Measurements from ENCODE around the gene SRGAP1.
"Not testable (repeated sequence)": the region's sequence is repeated elsewhere in the genome, so short reads cannot be mapped to it uniquely, and the experiment has no call there.

SRGAP1 gene

DNA sequence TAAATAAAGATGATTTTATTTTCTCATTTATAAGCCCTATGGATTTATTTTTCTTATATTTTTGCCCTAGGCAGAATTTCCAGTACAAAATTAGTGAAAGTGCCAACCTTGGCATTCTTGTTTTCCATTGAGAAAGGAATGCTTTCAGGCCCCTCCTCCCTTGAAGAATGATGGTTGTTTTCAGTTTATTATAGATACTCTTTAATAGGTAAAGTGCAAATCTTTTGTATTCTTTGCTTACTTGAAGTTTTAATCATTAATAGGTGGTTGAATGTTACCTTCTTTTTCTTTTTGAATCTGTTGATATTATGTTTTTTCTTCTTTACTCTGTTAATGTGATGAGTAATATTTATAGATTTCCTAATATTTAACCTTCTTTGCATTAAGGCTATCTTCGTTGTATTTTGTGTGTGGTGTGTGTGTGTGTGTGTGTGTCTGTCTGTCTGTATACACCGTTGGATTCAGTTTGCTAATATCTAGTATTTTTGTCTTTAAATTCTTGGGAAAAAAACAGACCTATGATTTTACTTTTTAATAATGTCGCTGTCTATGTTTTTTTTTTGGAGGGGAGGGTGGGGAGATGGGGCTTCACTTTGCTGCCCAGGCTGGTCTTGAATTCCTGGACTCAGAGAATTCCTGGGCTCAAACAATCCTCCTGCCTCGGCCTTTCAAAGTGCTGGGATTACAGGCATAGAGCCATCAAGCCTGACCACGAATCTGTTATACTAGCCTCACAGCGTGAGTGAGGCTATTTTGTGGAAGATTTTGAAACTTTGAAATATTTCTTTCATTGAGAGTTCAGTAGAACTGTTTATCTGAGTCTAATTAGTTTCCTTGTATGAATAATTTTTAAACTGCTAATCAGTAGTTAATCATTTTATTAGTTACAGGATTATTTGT is 13.5 kb downstream of the SRGAP1 start:
- DNase-seq (ENCODE audit: insufficient read length) (no peak), FAIRE-seq (no peak)
- TF ChIP-seq POLR2AphosphoS5 (IDR thresholded peaks at IDR 0.05; ENCODE audit: low read depth, low read length): no peak
- TF ChIP-seq TAF1 (IDR thresholded peaks at IDR 0.05; ENCODE audit: borderline replicate concordance, low read depth, low read length): no peak
- TF ChIP-seq POLR2A (IDR thresholded peaks at IDR 0.05; ENCODE audit: low read depth, low read length): no peak

- FAIRE-seq; DNase-seq (ENCODE audit: insufficient read length): not testable (repeated sequence)
Observed at GRCh38 chr12:63859880-63860279, 15.4 kb downstream of the SRGAP1 start.

- DNase-seq (ENCODE audit: insufficient read length): no peak
- FAIRE-seq: no peak
- no peak for TF ChIP-seq POLR2AphosphoS5 (IDR thresholded peaks at IDR 0.05; ENCODE audit: low read depth, low read length)
- TF ChIP-seq POLR2A (IDR thresholded peaks at IDR 0.05; ENCODE audit: low read depth, low read length): no peak
- TF ChIP-seq TAF1 (IDR thresholded peaks at IDR 0.05; ENCODE audit: borderline replicate concordance, low read depth, low read length): no peak
Observed at GRCh38 chr12:63862187-63862968, 17.9 kb downstream of the SRGAP1 start.

GRCh38 chr12:63862969-63863230 is 18.4 kb downstream of the SRGAP1 start:
- TF ChIP-seq TAF1 (IDR thresholded peaks at IDR 0.05; ENCODE audit: borderline replicate concordance, low read depth, low read length) (no peak), POLR2AphosphoS5 (IDR thresholded peaks at IDR 0.05; ENCODE audit: low read depth, low read length) (no peak), POLR2A (IDR thresholded peaks at IDR 0.05; ENCODE audit: low read depth, low read length) (no peak)
- DNase-seq (ENCODE audit: insufficient read length) (no peak), FAIRE-seq (no peak)

- DNase-seq (ENCODE audit: insufficient read length): no peak
- no peak for TF ChIP-seq POLR2AphosphoS5 (IDR thresholded peaks at IDR 0.05; ENCODE audit: low read depth, low read length)
- TF ChIP-seq POLR2A (IDR thresholded peaks at IDR 0.05; ENCODE audit: low read depth, low read length): no peak
- TF ChIP-seq TAF1 (IDR thresholded peaks at IDR 0.05; ENCODE audit: borderline replicate concordance, low read depth, low read length): no peak
- no peak for FAIRE-seq
Observed at GRCh38 chr12:63863658-63864453, 19.4 kb downstream of the SRGAP1 start.

DNA sequence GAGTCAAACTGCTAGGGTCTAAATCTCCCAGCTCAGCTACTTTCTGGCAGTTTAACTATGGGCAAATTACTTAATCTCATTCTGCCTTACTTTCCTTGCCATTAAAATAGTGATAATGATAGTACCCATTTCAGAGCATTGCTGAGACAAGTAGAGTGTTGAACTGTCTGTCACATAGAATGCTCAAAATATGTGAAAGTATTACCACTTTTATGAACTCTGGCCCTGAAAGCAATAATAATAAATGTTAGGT is 19.9 kb downstream of the SRGAP1 start:
- no peak for DNase-seq (ENCODE audit: insufficient read length)
- no peak for FAIRE-seq
- TF ChIP-seq POLR2A (IDR thresholded peaks at IDR 0.05; ENCODE audit: low read depth, low read length): no peak
- no peak for TF ChIP-seq POLR2AphosphoS5 (IDR thresholded peaks at IDR 0.05; ENCODE audit: low read depth, low read length)
- TF ChIP-seq TAF1 (IDR thresholded peaks at IDR 0.05; ENCODE audit: borderline replicate concordance, low read depth, low read length): no peak

DNA sequence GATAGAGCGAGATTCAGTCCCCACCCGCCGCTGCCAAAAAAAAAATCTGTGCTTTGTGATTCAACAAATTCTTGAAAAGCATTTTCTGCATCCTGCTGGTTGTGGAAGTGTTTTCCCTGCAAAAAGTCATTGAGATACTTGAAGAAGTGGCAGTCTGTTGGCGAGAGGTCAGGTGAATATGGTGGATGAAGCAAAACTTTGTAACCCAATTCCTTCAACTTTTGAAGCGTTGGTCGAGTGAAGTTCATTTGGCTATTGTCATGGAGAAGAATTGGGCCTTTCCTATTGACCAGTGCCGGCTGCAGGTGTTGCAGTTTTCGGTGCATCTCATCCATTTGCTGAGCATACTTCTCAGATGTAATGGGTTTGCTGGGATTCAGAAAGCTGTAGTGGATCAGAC is 20.9 kb downstream of the SRGAP1 start:
- FAIRE-seq (no peak), DNase-seq (ENCODE audit: insufficient read length) (no peak)
- TF ChIP-seq POLR2A (IDR thresholded peaks at IDR 0.05; ENCODE audit: low read depth, low read length) (no peak), TAF1 (IDR thresholded peaks at IDR 0.05; ENCODE audit: borderline replicate concordance, low read depth, low read length) (no peak), POLR2AphosphoS5 (IDR thresholded peaks at IDR 0.05; ENCODE audit: low read depth, low read length) (no peak)

DNA sequence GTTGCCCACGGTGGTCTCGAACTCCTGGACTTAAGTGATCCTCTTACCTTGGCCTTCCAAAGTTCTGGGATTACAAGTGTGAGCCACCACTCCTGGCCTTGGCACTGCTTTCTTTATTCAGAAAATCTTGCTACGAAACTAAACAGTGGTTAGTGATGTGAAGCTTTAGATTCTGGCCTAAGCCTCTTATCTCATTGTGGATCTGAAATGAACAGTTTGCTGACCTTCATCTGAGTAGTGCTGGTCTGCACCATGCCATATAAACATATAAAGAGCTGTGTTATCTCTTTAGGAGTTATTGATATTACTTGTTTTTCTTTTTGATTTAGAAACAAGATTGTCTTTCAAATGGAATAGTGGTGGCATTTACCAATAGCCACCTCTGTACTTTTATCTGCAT is 22.6 kb downstream of the SRGAP1 start:
- TF ChIP-seq POLR2AphosphoS5 (IDR thresholded peaks at IDR 0.05; ENCODE audit: low read depth, low read length): no peak
- TF ChIP-seq TAF1 (IDR thresholded peaks at IDR 0.05; ENCODE audit: borderline replicate concordance, low read depth, low read length): no peak
- TF ChIP-seq POLR2A (IDR thresholded peaks at IDR 0.05; ENCODE audit: low read depth, low read length): no peak
- DNase-seq (ENCODE audit: insufficient read length) (no peak), FAIRE-seq (no peak)

DNA sequence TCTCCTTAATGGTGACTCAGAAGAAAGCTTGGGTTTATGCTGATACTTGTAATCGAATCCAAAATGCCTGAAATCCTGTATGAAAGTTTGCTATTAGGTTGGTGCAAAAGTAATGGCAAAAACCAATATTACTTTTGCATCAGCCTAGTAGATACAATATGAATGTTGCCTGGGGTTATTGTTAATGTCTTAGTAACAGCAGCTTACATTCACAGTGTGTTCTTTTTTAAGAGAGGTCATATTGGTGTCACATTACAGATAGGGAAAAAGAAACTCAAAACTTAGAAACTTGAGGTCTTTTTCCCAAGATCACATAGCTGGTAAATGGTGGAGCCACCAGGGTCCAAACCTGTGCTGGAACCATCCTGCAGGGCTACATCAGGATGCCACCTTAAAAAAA is 25.2 kb downstream of the SRGAP1 start:
- FAIRE-seq (no peak), DNase-seq (ENCODE audit: insufficient read length) (no peak)
- TF ChIP-seq POLR2AphosphoS5 (IDR thresholded peaks at IDR 0.05; ENCODE audit: low read depth, low read length) (no peak), POLR2A (IDR thresholded peaks at IDR 0.05; ENCODE audit: low read depth, low read length) (no peak), TAF1 (IDR thresholded peaks at IDR 0.05; ENCODE audit: borderline replicate concordance, low read depth, low read length) (no peak)

- TF ChIP-seq POLR2AphosphoS5 (IDR thresholded peaks at IDR 0.05; ENCODE audit: low read depth, low read length): no peak
- TF ChIP-seq TAF1 (IDR thresholded peaks at IDR 0.05; ENCODE audit: borderline replicate concordance, low read depth, low read length): no peak
- TF ChIP-seq POLR2A (IDR thresholded peaks at IDR 0.05; ENCODE audit: low read depth, low read length): no peak
- FAIRE-seq (no peak), DNase-seq (ENCODE audit: insufficient read length) (no peak)
Observed at GRCh38 chr12:63870838-63871237, 26.3 kb downstream of the SRGAP1 start.

DNA sequence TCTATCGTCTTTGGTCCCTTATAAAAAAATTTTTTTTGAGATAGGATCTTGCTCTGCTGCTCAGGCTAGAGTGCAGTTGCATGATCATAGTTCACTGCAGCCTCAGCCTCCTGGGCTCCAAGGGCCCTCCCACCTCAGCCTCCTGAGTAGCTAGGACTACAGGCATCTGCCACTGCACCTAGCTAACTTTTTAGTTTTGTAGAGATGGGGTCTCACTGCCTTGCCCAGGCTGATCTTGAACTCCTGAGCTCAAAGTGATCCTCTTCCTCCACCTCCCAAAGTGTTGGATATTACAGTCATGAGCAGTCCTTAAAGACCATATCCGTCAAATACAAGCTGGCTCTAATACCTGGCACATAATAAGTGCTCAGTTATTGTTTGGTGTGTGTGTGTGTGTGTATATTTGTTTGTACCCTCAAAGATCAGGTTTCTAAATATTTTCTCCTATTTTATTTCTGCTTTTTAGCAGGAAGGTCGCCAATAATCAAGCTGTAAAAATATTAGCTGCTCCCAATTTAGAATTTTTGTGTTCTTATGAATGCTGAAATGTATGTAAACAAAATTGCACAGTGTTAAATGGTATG is 30.5 kb downstream of the SRGAP1 start:
- TF ChIP-seq POLR2AphosphoS5 (IDR thresholded peaks at IDR 0.05; ENCODE audit: low read depth, low read length): no peak
- no peak for TF ChIP-seq TAF1 (IDR thresholded peaks at IDR 0.05; ENCODE audit: borderline replicate concordance, low read depth, low read length)
- no peak for TF ChIP-seq POLR2A (IDR thresholded peaks at IDR 0.05; ENCODE audit: low read depth, low read length)
- DNase-seq (ENCODE audit: insufficient read length) (no peak), FAIRE-seq (no peak)
